Glutamatergic neuron (in vitro differentiated cells): ENCODE results near the gene IMMT. TPM values are rescaled to one million over a fixed set of nuclear protein-coding genes. Genes with fewer than 3 reads are reported as not detected.

Source experiments
- DNase-seq: peaks from one replicate; pipeline ENCODE4 v3.0.0; 2022
- H3K27ac Mint-ChIP-seq: one replicate; pipeline ENCODE4 v1.8.0; 2020; ENCODE audit warnings: mild to moderate bottlenecking, mixed read lengths, inconsistent platforms; ENCODE audit not compliant: unreplicated experiment
- H3K27me3 Mint-ChIP-seq: one replicate; pipeline ENCODE4 v1.8.0; 2020; ENCODE audit warnings: mild to moderate bottlenecking, moderate library complexity, mixed read lengths, inconsistent platforms; ENCODE audit not compliant: unreplicated experiment
- H3K36me3 Mint-ChIP-seq: one replicate; pipeline ENCODE4 v1.8.0; 2020; ENCODE audit warnings: mild to moderate bottlenecking, mixed read lengths, inconsistent platforms; ENCODE audit not compliant: unreplicated experiment
- H3K4me1 Mint-ChIP-seq: one replicate; pipeline ENCODE4 v1.8.0; 2020; ENCODE audit warnings: mild to moderate bottlenecking, low read depth, mixed read lengths, inconsistent platforms; ENCODE audit not compliant: unreplicated experiment
- H3K4me3 Mint-ChIP-seq: one replicate; pipeline ENCODE4 v1.8.0; 2020; ENCODE audit warnings: mild to moderate bottlenecking, mixed read lengths, inconsistent platforms; ENCODE audit not compliant: unreplicated experiment
- H3K9me3 Mint-ChIP-seq: one replicate; pipeline ENCODE4 v1.8.0; 2020; ENCODE audit warnings: mild to moderate bottlenecking, moderate library complexity, mixed read lengths, inconsistent platforms; ENCODE audit not compliant: unreplicated experiment
- CTCF ChIP-seq: fragments of 200-600 bp; sonication (generic); IDR thresholded peaks from one replicate; pipeline ENCODE4 v1.5.0; 2021; ENCODE audit not compliant: partially characterized antibody, unreplicated experiment
- total RNA-seq: library from RNA; stranded (reverse); fragmentation: NEBNext Ultra II Directional; extraction: Animal tissue kit (Norgen Biotek cat#: 25700); gene quantifications from one replicate; pipeline ENCODE4 v1.2.1, GENCODE V29; 2021; ENCODE audit not compliant: unreplicated experiment

The IMMT gene
- total RNA-seq, 1 donor from 2014 or later = 124 TPM

DNA sequence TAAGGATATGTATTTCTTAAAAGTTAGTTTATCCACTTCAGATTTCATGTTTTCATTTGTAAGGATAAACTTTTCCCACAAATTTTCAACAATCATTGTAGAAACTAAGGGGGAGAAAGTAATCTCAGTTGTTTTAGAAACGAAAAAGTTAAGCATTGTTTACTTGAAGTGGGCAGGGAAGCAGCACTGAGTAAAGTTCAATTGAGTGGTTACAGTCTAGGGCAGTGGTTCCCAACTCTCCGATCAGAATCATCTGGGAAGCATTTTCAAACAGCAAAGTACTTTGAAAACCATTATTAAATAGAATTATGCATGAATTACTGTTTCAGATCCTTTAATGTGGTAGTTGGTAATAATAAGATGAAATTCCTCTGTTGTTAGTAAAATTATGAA is 16.5 kb upstream of the IMMT start:
- Mint-ChIP-seq H3K9me3 (peaks cover 8% of the 10 kb centered on the region), H3K4me3 (no peak overlapping the region), H3K27me3 (no peaks in the 10 kb centered on the region), H3K36me3 (no peaks in the 10 kb centered on the region), H3K4me1 (peaks cover 3% of the 10 kb centered on the region), H3K27ac (no peak overlapping the region)
- no peak for DNase-seq
- no peak for TF ChIP-seq CTCF

DNA sequence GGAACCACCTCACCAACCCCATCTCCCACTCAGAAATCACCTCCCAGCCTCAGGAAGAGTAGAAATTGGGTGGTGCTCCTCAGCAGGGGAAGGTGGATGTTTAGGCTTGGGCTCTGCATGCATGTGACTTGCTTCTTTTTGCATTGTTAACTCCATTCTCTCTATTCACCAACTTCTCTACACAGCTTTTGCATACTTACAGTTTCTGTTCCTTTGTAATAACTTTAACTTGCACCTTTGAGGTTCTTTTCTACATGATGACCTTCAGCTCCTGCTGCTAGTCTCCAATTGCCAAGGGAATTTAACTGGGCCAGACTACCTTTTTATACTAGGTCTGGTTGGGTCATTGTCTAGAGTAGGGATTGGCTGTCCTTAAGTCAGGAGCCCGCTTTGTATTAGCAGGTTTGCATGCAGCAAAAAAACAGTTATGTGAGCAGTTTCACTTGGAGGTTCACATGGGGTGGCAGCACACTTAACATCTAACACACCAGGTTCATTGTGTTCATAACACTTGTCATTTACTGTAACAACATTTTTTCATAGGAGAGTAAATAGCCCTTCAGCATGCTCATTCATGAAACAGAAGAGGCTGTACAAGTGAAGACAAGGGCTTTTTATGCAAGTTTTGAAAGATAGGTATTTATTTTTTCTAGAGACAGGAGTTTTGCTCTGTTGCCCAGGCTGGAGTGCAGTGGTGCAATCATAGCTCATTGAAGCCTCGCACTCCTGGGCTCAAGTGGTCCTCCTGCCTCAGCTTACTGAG is 16.0 kb upstream of the IMMT start:
- H3K27me3 Mint-ChIP-seq = no peaks in the 10 kb centered on the region
- no peak overlapping the region for H3K27ac Mint-ChIP-seq
- H3K4me3 Mint-ChIP-seq = no peak overlapping the region
- H3K9me3 Mint-ChIP-seq = peaks cover 7% of the 10 kb centered on the region
- TF ChIP-seq CTCF = no peak
- no peaks in the 10 kb centered on the region for H3K36me3 Mint-ChIP-seq
- H3K4me1 Mint-ChIP-seq = no peaks in the 10 kb centered on the region
- DNase-seq = no peak

DNA sequence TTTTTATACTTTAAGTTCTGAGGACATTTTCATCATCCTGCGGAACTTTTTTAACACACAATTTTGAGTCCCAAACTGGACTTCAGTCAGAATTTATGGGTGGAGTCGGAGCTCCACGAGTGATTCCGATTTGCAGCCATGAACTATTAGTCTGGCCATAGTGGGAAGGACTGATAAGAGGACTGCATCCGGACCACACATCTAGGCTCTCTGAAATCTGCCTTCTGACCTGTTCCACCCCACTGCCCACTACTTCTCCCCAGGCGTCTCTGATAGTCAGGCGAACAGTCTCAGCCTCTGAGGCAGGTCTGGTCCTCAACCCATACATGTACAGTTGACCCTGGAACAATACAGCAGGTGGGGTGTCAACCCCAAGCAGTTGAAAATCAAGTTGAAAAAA is 9.2 kb upstream of the IMMT start:
- H3K36me3 Mint-ChIP-seq = no peaks in the 10 kb centered on the region

DNA sequence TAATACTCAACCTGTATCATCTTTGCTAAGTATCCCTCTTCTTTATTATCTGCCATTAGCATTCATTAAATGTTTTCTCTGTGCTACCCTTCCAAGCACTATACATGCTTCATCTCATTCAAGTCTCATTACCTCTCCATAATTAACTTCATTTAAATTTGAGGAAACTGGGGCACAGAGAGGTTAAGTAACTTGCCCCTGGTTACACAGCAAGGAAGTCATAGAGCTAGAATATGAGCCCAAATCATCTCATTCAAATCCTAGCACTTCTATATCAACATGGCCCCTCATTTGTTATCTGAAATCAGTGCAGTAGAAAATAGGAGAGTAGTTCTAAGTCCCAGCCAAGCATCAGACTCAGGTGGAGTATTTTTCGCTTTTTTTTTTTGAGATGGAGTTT is 8.4 kb upstream of the IMMT start:
- Mint-ChIP-seq H3K4me1 (peaks cover 12% of the 10 kb centered on the region), H3K4me3 (no peak overlapping the region), H3K27ac (no peak overlapping the region), H3K27me3 (peaks cover 3% of the 10 kb centered on the region), H3K36me3 (no peaks in the 10 kb centered on the region), H3K9me3 (peaks cover 5% of the 10 kb centered on the region)
- DNase-seq = no peak
- TF ChIP-seq CTCF = no peak

More for the DNA sequence above, 9.2 kb upstream of the IMMT start:
- Mint-ChIP-seq H3K4me3 (no peak overlapping the region), H3K27ac (no peak overlapping the region), H3K9me3 (peaks cover 3% of the 10 kb centered on the region), H3K4me1 (peaks cover 12% of the 10 kb centered on the region), H3K27me3 (peaks cover under 1% of the 10 kb centered on the region)
- no peak for TF ChIP-seq CTCF
- DNase-seq = no peak

DNA sequence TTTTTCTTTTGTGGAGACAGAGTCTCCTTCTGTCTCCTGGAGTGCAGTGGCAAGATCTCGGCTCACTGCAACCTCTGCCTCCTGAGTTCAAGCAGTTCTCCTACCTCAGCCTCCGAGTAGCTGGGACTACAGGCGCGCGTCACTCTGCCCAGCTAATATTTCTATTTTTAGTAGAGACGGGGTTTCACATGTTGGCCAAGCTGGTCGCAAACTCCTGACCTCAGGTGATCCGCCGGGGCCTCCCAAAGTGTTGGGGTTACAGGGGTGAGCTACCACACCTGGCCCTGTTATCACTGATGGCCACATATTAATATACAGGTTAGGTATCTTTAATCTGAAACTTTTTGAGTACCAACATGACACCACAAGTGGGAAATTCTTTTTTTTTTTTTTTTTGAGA is 7.4 kb upstream of the IMMT start:
- Mint-ChIP-seq H3K9me3 (peaks cover 7% of the 10 kb centered on the region), H3K36me3 (no peaks in the 10 kb centered on the region), H3K4me1 (peaks cover 12% of the 10 kb centered on the region), H3K27me3 (peaks cover 3% of the 10 kb centered on the region), H3K4me3 (no peak overlapping the region), H3K27ac (no peak overlapping the region)
- no peak for DNase-seq
- TF ChIP-seq CTCF = no peak
